GM19467 (cell line): ENCODE measurements around the gene SHTN1.

ENCODE experiments used
- ATAC-seq: cut with Tn5 transposase; IDR thresholded peaks from one replicate; pipeline ENCODE4 v1.9.1; 2021; ENCODE audit warnings: mild to moderate bottlenecking, moderate library complexity; ENCODE audit not compliant: unreplicated experiment

Gene SHTN1, protein sequence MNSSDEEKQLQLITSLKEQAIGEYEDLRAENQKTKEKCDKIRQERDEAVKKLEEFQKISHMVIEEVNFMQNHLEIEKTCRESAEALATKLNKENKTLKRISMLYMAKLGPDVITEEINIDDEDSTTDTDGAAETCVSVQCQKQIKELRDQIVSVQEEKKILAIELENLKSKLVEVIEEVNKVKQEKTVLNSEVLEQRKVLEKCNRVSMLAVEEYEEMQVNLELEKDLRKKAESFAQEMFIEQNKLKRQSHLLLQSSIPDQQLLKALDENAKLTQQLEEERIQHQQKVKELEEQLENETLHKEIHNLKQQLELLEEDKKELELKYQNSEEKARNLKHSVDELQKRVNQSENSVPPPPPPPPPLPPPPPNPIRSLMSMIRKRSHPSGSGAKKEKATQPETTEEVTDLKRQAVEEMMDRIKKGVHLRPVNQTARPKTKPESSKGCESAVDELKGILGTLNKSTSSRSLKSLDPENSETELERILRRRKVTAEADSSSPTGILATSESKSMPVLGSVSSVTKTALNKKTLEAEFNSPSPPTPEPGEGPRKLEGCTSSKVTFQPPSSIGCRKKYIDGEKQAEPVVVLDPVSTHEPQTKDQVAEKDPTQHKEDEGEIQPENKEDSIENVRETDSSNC

DNA sequence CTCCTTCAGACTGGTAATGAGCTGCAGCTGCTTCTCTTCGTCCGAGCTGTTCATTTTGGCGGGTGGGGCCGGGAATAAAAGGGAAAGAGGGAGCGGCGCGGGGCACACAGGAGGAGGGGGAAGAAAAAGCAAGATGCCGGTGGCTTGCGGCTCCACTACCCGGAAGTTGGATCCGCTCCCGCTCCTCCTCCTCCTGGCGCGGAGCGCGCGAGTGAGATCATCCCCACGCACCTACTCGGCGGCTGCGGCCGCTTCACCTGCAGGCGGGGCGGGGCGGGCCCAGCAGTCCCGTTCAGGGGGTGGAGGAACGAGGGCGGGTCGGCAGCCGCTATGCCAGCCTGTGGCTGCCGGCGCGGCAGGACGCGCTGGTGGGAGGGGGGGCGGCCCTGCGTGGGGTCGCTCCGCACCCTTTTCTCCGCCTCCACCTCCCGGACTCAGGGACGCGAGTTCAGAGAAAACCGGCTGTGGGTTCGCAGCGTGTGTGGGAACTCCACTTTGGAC lies at the start of gene SHTN1:
Gene SHTN1, minus strand, starts transcription at position 162 of the 501 bp plus-strand sequence. Its CDS starts 108 bp downstream, at position 54.
- ATAC-seq, result no peak

DNA sequence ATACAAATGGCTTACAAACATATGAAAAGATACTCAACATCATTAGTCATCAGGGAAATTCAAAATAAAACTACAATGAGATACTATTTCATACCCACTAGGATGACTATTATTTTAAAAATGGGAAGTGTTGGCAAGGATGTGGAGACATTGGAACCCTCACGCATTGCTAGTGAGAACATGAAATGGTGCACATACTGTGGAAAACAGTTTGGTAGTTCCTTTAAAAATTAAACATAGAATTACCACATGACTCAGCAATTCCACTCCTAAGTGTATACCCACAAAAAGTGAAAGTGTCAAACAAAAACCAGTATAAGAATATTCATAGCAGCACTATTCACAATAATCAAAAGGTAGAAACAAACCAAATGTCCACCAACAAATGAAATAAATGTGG lies 48.5 kb upstream of the SHTN1 start:
- no peak for ATAC-seq

DNA sequence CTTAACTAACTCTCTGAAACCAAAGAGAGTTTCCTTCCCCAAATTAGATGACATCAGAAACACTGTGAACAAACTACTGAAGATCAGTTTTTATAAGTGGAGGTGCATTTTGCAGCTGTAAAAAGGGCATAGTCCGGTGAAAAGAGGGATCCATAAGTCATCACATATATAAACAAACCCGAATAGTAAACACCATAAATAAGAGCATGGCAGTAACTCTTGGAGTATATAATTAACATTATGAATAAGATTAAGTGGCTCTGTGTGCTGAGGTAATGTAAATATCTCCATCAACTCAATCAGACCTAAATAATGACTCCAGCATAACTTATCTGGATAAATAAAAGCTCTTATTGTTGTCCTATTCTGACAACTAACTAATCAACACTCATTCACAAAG lies 43.0 kb upstream of the SHTN1 start:
- ATAC-seq, result no peak

DNA sequence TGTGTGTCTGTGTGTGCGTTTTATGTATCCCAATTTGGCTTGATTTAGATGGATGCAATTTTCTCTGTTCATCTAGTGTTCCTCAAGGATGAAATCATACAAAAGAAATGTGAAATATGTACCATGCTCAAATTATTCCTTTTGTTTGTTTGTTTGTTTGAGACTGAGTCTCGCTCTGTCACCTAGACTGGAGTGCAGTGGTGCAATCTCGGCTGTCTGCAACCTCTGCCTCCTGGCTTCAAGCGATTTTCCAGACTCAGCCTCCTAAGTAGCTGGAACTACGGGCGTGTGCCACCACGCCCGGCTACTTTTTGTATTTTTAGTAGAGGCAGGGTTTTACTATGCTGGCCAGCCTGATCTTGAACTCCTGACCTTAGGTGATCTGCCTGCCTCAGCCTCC lies 11.3 kb upstream of the SHTN1 start:
- no peak for ATAC-seq

DNA sequence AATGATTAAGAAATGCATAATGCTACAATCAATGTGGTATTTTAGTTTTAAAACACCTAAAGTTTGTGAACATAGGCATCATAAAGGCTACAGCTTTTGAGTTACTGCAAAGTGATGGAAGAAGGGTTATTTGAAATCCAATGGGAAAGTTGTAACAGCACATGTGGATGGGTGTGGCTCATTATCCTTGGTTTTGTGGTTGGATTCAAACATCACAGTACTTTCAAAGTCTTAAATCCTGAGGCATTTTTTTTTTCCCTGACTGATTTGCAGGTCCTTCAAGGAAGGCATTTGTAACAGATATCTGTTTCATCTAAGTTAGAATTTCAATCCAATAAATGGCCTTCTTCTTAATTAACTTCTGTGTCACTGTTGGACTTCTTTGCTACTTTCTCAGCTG lies 9.8 kb upstream of the SHTN1 start:
- ATAC-seq, result no peak

DNA sequence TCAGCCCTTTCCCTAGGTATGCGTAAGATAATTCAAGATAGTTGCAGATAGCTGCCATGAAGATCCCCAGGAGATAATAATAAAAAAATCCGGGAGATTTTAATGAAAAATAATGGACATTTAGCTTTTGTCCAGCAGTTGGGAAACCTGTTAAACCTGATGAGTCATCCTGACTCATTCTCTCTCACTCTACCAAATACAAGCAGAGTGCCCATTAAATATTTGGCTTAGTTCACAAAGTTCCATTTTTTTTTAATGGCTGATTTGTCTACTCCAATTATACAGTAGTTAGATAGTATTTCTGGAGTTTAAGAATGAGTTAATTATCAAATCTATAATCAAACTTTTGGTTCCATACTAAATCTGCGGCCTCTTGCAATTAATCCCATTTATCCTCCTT lies 2.1 kb upstream of the SHTN1 start:
- ATAC-seq, result no peak

DNA sequence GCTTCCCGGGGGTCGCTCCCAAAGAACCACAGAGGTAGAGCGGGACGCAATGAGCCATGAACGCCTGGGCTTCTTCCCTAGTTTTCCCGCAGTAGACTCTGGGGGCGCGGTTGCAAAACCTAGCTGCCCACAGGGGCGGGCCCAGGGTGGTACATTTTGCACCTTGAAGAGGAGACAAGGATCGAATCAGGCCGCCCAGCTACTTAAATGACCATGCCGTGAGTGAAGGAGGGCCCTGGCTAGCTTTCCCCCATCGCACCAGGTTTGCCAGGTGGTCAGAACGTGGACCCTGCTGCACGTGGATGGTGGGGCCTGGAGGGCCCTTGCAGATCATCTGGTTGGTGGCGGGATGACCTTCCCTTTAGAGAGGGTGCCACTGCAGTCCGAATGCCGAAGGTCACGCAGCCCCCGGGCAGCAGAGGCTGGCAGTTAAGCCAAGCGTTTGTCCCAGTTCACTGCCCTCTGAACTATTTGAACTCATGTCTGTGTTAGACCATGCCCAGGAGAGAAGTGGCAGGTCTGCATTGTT lies 604 bp upstream of the SHTN1 start:
- ATAC-seq, result no peak

DNA sequence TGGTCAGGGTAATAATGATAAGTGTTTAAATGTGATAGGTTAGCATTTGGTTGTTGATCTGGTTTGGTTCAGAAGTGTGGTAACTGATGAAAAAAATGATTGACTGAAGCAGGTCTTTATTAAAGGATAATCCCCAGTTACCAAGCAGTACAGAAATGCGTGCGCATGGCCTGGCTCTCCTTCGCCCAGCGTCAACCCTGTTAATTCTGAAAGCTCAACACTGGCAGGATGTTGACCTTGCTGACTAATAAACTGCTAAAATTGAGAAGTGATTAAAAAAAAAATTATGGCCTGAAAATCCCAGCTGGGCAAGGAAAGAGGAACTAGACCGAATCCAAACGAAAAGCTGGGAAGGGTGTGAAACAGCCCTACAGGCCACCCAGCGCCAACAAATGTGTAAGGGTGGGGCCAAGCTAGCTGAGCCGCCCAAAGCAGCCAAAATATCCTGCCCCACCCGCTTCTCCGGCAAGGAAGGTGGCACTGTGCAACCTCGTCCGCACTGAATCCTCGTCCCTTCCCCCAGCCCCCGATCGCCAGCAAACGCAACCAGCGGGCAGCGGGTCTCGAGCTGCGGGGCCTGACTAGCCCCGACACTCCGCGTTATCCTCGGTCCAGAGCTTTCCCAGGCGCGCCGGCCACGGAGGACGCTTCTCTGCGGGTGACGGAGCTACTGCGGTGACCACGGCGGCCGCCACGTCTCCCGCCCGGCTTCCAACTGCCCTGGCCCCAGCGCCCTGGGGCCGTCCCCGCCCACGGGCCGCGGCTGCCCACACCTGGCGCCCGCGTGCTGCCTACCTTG lies 561 bp downstream of the SHTN1 start:
- no peak for ATAC-seq

DNA sequence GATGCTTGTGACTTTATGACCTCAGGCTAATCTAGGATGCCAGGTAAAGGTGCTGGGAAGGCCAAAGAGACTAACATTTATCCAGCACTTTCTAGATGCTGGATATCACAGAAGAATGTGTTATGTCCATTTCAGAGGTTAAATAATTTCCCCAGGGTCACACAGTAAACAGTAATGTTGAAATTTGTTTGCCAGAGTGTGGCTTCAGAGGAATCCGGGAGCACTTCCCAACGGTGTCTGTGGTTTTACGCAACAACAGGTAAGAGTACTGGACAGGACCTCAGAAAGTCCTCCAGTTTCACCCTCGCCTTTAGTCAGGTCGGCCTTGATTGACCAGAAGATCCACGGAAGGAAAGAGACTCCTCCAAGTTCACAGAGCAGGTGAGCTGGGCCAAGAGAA lies 1.7 kb downstream of the SHTN1 start:
- no peak for ATAC-seq

DNA sequence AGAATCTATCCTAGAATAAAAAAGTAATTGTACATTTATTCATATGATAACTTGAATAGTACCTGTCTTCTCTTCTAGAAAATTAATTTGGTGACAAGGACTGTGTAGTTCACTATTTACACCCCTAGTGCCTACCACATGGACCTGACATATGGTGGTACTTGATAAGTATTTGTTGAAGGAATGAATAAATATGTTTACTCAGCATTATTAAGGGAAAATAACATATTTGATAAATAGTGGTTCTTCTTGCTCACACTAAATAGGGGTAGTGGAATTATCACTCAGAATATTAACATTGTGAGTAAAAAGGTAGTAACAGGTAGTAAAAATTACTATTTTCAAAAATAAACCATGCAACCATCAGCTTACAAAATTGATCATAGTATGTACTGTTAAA lies 2.8 kb downstream of the SHTN1 start:
- ATAC-seq, result no peak

DNA sequence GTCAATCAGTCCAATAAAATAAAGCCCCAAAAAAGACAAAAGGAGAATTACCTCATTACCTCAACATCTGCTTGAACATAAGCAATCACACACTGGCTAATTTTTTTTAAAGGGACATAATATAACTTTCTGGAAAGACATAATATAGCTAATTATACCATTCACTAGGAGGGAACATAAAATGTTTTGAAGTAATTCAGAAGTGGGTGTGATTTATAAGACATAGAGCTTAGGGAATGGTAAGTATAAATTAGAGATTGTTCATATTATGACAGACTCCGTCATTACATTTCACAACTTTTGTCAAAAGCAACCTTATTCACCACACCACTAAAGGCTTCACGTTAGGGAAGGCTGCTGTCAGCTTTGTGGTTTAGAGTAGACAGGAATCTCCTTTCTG lies 3.8 kb downstream of the SHTN1 start:
- no peak for ATAC-seq

DNA sequence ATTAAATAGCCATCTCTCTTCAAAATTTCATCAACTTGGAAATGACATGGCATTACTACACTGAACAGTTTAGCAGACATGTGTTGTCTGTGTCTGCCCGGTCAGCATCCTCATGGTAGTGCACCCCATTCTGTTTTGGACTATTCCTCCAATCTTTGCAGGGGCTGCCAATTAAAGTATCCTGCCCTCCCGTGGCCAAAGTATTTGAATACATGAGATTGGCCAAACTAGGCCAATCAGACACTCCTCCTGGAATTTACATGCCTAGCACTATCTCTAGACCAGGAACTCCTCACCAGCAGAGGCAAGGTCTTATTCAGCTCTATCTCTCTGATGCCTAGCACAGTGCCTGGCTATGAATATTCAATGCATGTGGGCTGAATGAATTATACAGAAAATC lies 4.4 kb downstream of the SHTN1 start:
- ATAC-seq, result no peak

DNA sequence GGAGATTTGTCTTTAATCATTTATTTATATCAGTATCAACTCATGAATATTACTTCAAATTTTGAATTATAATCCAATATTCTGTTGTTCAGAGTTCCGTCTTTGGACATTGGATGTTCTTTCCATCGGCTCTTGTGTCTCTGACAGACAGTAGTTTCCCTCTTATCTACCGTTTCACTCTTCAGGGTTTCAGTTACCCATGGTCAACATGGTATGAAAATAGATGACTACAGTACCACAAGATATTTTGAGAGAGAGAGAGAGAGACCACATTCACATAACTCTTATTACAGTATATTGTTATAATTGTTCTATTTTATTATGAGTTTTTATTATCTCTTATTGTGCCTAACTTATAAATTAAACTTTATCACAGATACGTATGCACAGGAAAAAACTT lies 6.8 kb downstream of the SHTN1 start:
- no peak for ATAC-seq

DNA sequence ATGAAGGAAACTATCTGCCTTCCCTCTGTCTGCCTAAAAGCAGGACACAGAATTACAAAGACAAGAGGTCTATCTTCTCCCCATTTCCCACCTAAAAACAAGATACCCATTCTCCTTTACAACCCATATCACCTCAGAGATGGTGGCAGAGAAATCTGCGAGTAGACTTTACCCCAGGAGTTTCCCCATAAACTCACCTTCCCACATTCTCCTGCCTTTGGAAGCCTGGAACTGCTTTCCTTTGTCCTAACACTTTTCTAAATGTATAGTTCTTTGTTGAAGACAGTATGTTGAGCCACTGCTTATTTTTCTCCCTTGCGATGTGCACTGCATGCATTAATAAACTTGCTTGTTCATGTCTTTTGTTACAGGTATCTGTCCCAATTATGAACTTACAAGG lies 8.0 kb downstream of the SHTN1 start:
- ATAC-seq, result no peak

DNA sequence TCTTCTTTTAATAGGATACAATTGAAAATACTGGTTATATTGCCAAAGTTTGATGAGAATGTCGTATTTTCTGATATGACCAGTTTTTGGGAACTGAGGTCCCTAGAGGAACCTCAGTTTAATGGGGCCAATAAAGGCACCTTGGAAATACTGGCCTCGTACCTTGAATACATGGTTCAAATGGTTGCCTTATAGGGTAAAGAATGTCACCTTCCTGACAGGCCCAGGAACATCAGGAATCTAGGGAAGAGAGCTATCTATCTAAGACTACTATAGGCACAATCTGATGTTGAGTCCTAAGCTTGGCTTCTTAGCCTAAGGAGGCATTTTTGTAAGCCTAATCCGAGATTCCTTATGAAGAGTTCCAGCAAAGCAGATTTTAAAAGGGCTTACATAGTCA lies 9.3 kb downstream of the SHTN1 start:
- no peak for ATAC-seq

DNA sequence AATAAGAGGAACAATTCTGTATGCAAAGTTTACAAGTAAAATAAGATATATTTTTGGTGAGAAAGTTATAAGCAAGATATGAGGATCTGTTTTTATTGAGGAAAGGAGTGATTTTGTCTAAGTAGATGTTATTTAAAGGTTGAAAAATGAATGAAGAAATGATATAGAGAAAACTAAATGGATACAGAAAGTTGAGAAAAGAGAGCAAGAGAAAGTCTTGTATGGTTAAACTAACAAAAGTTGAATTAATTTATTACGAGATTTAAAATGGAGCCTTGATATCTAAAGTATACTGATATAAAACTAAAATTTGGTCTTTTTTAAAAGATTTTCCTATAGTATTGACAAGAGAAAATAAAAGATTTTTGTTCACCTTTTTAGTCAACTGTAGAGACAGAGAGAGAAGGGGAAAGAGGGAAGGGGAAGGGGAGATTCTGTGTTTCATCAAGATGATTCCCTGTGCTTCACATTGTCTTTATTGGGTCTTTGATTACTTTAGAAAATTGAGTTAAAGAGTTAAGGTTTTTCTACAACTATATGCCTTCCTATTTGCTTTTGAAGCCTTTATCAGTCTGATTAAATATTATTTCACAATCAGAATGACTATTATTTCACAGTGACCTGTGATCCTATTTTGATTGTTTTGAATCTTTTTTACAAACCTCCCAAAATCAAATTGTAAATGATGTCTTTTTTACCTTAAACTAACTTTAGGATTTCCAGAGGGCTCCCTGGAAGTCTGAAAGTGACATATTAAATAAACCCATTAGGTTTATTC lies 10.7 kb downstream of the SHTN1 start:
- ATAC-seq, result no peak

DNA sequence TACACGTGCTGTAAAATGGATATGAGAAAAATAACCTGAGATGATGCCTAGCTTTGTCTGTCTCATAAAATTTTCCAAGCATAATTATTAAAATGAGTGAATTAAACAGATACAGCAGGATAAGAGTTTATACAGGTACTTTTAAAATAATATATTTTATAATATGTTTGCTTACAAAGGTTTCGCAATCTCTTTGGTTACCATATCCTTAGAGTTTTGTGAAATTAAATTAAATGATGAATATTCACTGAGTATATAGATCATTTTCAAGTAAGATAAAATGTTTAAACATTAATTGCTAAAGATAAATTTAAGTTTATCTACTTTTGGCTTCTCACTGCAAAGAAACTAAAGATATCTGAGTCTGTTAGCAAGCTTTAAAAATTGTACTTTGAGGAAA lies 11.4 kb downstream of the SHTN1 start:
- no peak for ATAC-seq

DNA sequence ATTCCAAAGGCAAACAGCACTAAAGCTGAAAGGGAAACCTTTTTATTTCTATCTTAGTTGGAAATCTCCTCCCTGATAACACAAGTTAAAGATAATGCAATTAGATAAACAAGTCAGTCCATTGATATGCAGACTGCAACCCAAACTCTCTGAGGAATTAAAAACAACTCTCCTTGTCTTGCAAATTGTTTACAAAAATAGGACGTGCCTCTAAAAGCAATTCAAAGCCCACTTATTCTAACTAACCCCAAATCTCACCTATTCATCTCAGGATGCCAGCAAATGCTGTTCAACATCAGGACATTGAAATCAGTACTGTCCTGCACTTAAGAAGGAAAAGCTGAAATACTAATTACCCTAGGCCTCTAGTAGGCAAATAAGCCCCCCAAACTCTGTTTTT lies 12.8 kb downstream of the SHTN1 start:
- ATAC-seq, result no peak

DNA sequence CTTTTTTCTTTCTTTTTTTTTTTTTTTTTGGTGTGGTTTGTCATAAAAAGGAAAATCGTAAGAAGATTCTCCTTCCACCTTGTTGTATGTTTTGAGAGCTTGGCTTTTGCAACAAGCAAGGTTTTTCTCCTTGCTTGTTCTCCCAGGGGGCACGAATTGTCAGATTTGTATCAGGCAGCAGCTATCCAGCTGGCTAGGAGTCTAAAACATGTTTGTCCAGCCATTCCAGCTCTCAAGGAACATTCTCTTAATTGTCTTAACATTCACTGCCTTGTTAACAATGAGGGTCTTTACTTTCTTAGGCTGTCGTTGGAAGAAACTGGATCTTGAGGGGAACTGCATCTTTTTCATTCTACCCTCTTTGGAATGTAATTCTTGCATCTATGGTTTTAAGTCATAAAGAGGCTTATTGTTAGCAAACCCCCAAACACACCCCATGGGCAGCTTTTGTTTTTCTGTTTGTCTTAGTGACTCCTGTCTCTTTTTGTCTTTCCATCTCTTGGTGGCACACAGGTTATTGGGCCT lies 14.6 kb downstream of the SHTN1 start:
- no peak for ATAC-seq

DNA sequence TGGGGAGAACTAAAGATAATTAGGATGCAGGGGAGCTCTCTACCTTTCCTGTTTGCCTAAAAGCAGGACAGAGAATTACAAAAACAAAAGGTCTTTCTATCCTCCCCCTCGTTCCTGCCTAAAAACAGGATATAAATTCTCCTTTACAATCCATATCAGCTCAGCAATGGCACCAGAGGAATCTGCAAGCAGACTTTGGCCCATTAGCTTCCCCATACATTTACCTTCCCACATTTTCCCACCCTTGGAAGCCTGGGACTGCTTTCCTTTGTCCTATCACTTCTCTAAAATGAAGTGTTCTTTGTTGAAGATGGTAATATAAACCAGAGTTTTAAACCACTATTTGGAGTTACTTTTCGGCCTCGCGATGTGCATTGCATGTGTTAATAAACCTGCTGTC lies 15.5 kb downstream of the SHTN1 start:
- no peak for ATAC-seq
